WTC11 (cell line): ENCODE results near the gene MTA3. TPM values are rescaled to one million over a fixed set of nuclear protein-coding genes. Genes with fewer than 3 reads are reported as not detected.

Experiments used
- ATAC-seq: fragments of 200-7000 bp; cut with Tn5 transposase; 2 replicates; pipeline ENCODE4 v1.10.0; 2021; ENCODE audit warnings: mild to moderate bottlenecking, moderate library complexity
- CTCF ChIA-PET: fragments of 300-600 bp; sonication (Branson Sonifier 250); formaldehyde crosslinking; loops from one replicate; lab custom pipeline; 2021; ENCODE audit warnings: antibody characterized with exemption; lab: Charles Lee
- POLR2A ChIA-PET: fragments of 350-600 bp; sonication (Branson Sonifier 250); formaldehyde crosslinking; loops from one replicate; lab custom pipeline; 2021; ENCODE audit warnings: antibody characterized with exemption; lab: Charles Lee
- DNase-seq: peaks from one replicate; pipeline ENCODE4 v3.0.0; 2021; ENCODE audit warnings: low spot score
- H3K27ac Mint-ChIP-seq: 2 replicates; pipeline ENCODE4 v1.8.0; 2021; ENCODE audit warnings: mixed read lengths
- H3K27me3 Mint-ChIP-seq: 2 replicates; pipeline ENCODE4 v1.8.0; 2021; ENCODE audit warnings: low read depth, mild to moderate bottlenecking, moderate library complexity, mixed read lengths
- H3K36me3 Mint-ChIP-seq: 2 replicates; pipeline ENCODE4 v1.8.0; 2021; ENCODE audit warnings: mixed read lengths
- H3K4me1 Mint-ChIP-seq: 2 replicates; pipeline ENCODE4 v1.8.0; 2022; ENCODE audit warnings: mixed read lengths
- H3K4me3 Mint-ChIP-seq: 2 replicates; pipeline ENCODE4 v1.8.0; 2021; ENCODE audit warnings: mild to moderate bottlenecking, moderate library complexity, mixed read lengths
- H3K9me3 Mint-ChIP-seq: 2 replicates; pipeline ENCODE4 v1.8.0; 2021; ENCODE audit warnings: mixed read lengths
- AR ChIP-seq: fragments of 250-450 bp; sonication (Bioruptor Pico); IDR thresholded peaks from 2 replicates; pipeline ENCODE4 v1.9.0; 2021; ENCODE audit warnings: mild to moderate bottlenecking
- CBFB ChIP-seq: sonication (generic); formaldehyde crosslinking; IDR thresholded peaks from 2 replicates; pipeline ENCODE4 v1.8.1; 2022; ENCODE audit warnings: mild to moderate bottlenecking, low read depth, missing genetic modification reagents
- CDX4 ChIP-seq: fragments of 250-450 bp; sonication (Bioruptor Pico); IDR thresholded peaks from 2 replicates; pipeline ENCODE4 v1.9.0; 2021; ENCODE audit warnings: moderate library complexity, mild to moderate bottlenecking, inconsistent platforms, borderline replicate concordance
- EMX1 ChIP-seq: fragments of 250-450 bp; sonication (Bioruptor Pico); IDR thresholded peaks from 2 replicates; pipeline ENCODE4 v1.8.0; 2021; ENCODE audit warnings: mild to moderate bottlenecking
- FOXP1 ChIP-seq: sonication (generic); formaldehyde crosslinking; IDR thresholded peaks from 2 replicates; pipeline ENCODE4 v1.8.0; 2022; ENCODE audit warnings: missing genetic modification reagents, mild to moderate bottlenecking, moderate library complexity, borderline replicate concordance
- IRF2 ChIP-seq: sonication (generic); formaldehyde crosslinking; IDR thresholded peaks from 2 replicates; pipeline ENCODE4 v1.8.0; 2022; ENCODE audit warnings: low read depth, missing genetic modification reagents, borderline replicate concordance
- KAT7 ChIP-seq: sonication (generic); formaldehyde crosslinking; IDR thresholded peaks from 2 replicates; pipeline ENCODE4 v1.8.1; 2023; ENCODE audit warnings: missing genetic modification reagents, mild to moderate bottlenecking, borderline replicate concordance
- MAX ChIP-seq: sonication (generic); formaldehyde crosslinking; IDR thresholded peaks from 2 replicates; pipeline ENCODE4 v1.8.0; 2022; ENCODE audit warnings: mild to moderate bottlenecking, missing genetic modification reagents
- MYBL2 ChIP-seq: sonication (generic); formaldehyde crosslinking; IDR thresholded peaks from 2 replicates; pipeline ENCODE4 v1.8.1; 2023; ENCODE audit warnings: mild to moderate bottlenecking, moderate library complexity, missing genetic modification reagents
- NFATC4 ChIP-seq: fragments of 250-450 bp; sonication (Bioruptor Pico); IDR thresholded peaks from 2 replicates; pipeline ENCODE4 v1.9.0; 2021; ENCODE audit warnings: mild to moderate bottlenecking
- TP53 ChIP-seq: sonication (generic); formaldehyde crosslinking; IDR thresholded peaks from 2 replicates; pipeline ENCODE4 v1.8.1; 2023; ENCODE audit warnings: mild to moderate bottlenecking, missing genetic modification reagents
- ZBTB21 ChIP-seq: sonication (generic); formaldehyde crosslinking; IDR thresholded peaks from 2 replicates; pipeline ENCODE4 v1.8.1; 2023; ENCODE audit warnings: mild to moderate bottlenecking, missing genetic modification reagents, borderline replicate concordance
- ZNF138 ChIP-seq: sonication (generic); formaldehyde crosslinking; conservative IDR thresholded peaks from 2 replicates; pipeline ENCODE4 v1.8.1; 2022; ENCODE audit warnings: mild to moderate bottlenecking, moderate library complexity, missing genetic modification reagents
- ZNF219 ChIP-seq: sonication (generic); formaldehyde crosslinking; IDR thresholded peaks from 2 replicates; pipeline ENCODE4 v1.8.0; 2023; ENCODE audit warnings: missing genetic modification reagents, mild to moderate bottlenecking, borderline replicate concordance
- ZNF232 ChIP-seq: sonication (generic); formaldehyde crosslinking; IDR thresholded peaks from 2 replicates; pipeline ENCODE4 v1.8.0; 2022; ENCODE audit warnings: mild to moderate bottlenecking, missing genetic modification reagents
- ZNF263 ChIP-seq: sonication (generic); formaldehyde crosslinking; IDR thresholded peaks from 2 replicates; pipeline ENCODE4 v1.8.1; 2022; ENCODE audit warnings: low read depth, mild to moderate bottlenecking, moderate library complexity, missing genetic modification reagents
- ZNF281 ChIP-seq: sonication (generic); formaldehyde crosslinking; IDR thresholded peaks from 2 replicates; pipeline ENCODE4 v1.8.0; 2023; ENCODE audit warnings: mild to moderate bottlenecking, missing genetic modification reagents
- ZNF317 ChIP-seq: sonication (generic); formaldehyde crosslinking; IDR thresholded peaks from 2 replicates; pipeline ENCODE4 v1.8.1; 2023; ENCODE audit warnings: low read depth, mild to moderate bottlenecking, moderate library complexity, missing genetic modification reagents, borderline replicate concordance
- total RNA-seq: library from RNA; stranded (reverse); gene quantifications from 3 replicates; pipeline ENCODE4 v1.2.3, GENCODE V29; 2021
- TF ChIP-seq, protein P1 (sequence below): sonication (generic); formaldehyde crosslinking; IDR thresholded peaks from 2 replicates; pipeline ENCODE4 v1.8.0; 2022; ENCODE audit warnings: mild to moderate bottlenecking, missing genetic modification reagents
- TF ChIP-seq, protein P2 (sequence below): sonication (generic); formaldehyde crosslinking; IDR thresholded peaks from 2 replicates; pipeline ENCODE4 v1.8.1; 2023; ENCODE audit warnings: mild to moderate bottlenecking, missing genetic modification reagents, moderate library complexity
- TF ChIP-seq, protein P3 (sequence below): fragments of 250-450 bp; sonication (Bioruptor Pico); IDR thresholded peaks from 2 replicates; pipeline ENCODE4 v1.9.0; 2021; ENCODE audit warnings: mild to moderate bottlenecking, borderline replicate concordance

MTA3 gene
- total RNA-seq, 1 experiment from 2014 or later = 153 TPM

DNA sequence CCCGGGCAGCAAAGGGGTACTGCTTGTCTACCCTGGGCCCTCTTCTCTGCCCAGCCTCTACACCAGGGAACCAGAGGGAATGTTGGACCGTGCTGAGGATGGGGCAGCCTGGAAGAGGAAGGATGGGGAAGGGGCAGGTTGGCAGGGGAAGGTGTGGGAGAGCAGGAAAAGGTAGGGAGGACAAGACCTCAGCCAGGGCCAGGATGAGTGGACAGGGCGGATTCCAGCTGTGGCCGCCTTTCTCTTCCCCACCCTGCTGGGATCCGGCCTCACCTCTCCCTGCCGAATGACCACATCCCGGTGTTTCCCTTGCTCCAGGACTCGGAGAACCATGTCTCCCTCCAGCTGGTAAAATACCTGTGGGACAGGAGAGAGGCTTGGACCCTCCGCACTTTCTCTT, 215.1 kb downstream of the MTA3 start:
- TF ChIP-seq NFATC4 (CRISPR knock-in tag) = no peak
- TF ChIP-seq, protein P1, sequence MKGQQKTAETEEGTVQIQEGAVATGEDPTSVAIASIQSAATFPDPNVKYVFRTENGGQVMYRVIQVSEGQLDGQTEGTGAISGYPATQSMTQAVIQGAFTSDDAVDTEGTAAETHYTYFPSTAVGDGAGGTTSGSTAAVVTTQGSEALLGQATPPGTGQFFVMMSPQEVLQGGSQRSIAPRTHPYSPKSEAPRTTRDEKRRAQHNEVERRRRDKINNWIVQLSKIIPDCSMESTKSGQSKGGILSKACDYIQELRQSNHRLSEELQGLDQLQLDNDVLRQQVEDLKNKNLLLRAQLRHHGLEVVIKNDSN (CRISPR knock-in tag) = no peak
- no peak for TF ChIP-seq FOXP1
- TF ChIP-seq CBFB (CRISPR knock-in tag) = no peak
- no peak for TF ChIP-seq ZNF281 (CRISPR knock-in tag)
- no peak for TF ChIP-seq CDX4 (CRISPR knock-in tag)
- TF ChIP-seq KAT7 (CRISPR knock-in tag) = no peak
- TF ChIP-seq AR (CRISPR knock-in tag) = no peak
- TF ChIP-seq TP53 (CRISPR knock-in tag) = no peak
- no peak for TF ChIP-seq ZNF232 (CRISPR knock-in tag)
- TF ChIP-seq MYBL2 (CRISPR knock-in tag) = no peak
- no peak for TF ChIP-seq IRF2 (CRISPR knock-in tag)
- TF ChIP-seq ZNF138 (CRISPR knock-in tag) = no peak
- peaks cover 40% of the 10 kb centered on the region for H3K36me3 Mint-ChIP-seq
- POLR2A ChIA-PET = no interaction called here
- no peak for DNase-seq
- CTCF ChIA-PET = no interaction called here
- no peak for ATAC-seq
- no peaks in the 10 kb centered on the region for H3K27me3 Mint-ChIP-seq
- no peak overlapping the region for H3K27ac Mint-ChIP-seq
- no peak overlapping the region for H3K4me3 Mint-ChIP-seq
- peaks cover 25% of the 10 kb centered on the region for H3K9me3 Mint-ChIP-seq
- H3K4me1 Mint-ChIP-seq = peaks cover 5% of the 10 kb centered on the region; the same call in 1 of the 2 replicates

GRCh38 chr2:42784204-42784880, 215.9 kb downstream of the MTA3 start:
- Mint-ChIP-seq H3K36me3 (peaks cover 33% of the 10 kb centered on the region), H3K4me3 (no peak overlapping the region), H3K27ac (no peak overlapping the region), H3K27me3 (no peaks in the 10 kb centered on the region), H3K4me1 (peaks cover 5% of the 10 kb centered on the region; the same call in 1 of the 2 replicates), H3K9me3 (peaks cover 25% of the 10 kb centered on the region)
- ChIA-PET CTCF (interaction anchor here (1.1 kb wide), 1 partner anchor 13 kb away, joined by 3 read pairs; no protein-coding TSS in a partner anchor), POLR2A (no interaction called here)
- DNase-seq = no peak
- ATAC-seq = no peak
- TF ChIP-seq, protein P2, sequence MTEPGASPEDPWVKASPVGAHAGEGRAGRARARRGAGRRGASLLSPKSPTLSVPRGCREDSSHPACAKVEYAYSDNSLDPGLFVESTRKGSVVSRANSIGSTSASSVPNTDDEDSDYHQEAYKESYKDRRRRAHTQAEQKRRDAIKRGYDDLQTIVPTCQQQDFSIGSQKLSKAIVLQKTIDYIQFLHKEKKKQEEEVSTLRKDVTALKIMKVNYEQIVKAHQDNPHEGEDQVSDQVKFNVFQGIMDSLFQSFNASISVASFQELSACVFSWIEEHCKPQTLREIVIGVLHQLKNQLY = no peak
- no peak for TF ChIP-seq ZNF263 (CRISPR knock-in tag)
- TF ChIP-seq ZBTB21 = no peak
- TF ChIP-seq NFATC4 (CRISPR knock-in tag) = no peak
- TF ChIP-seq ZNF138 (CRISPR knock-in tag) = no peak
- TF ChIP-seq EMX1 (CRISPR knock-in tag) = no peak
- no peak for TF ChIP-seq ZNF317 (CRISPR knock-in tag)
- TF ChIP-seq, protein P3, sequence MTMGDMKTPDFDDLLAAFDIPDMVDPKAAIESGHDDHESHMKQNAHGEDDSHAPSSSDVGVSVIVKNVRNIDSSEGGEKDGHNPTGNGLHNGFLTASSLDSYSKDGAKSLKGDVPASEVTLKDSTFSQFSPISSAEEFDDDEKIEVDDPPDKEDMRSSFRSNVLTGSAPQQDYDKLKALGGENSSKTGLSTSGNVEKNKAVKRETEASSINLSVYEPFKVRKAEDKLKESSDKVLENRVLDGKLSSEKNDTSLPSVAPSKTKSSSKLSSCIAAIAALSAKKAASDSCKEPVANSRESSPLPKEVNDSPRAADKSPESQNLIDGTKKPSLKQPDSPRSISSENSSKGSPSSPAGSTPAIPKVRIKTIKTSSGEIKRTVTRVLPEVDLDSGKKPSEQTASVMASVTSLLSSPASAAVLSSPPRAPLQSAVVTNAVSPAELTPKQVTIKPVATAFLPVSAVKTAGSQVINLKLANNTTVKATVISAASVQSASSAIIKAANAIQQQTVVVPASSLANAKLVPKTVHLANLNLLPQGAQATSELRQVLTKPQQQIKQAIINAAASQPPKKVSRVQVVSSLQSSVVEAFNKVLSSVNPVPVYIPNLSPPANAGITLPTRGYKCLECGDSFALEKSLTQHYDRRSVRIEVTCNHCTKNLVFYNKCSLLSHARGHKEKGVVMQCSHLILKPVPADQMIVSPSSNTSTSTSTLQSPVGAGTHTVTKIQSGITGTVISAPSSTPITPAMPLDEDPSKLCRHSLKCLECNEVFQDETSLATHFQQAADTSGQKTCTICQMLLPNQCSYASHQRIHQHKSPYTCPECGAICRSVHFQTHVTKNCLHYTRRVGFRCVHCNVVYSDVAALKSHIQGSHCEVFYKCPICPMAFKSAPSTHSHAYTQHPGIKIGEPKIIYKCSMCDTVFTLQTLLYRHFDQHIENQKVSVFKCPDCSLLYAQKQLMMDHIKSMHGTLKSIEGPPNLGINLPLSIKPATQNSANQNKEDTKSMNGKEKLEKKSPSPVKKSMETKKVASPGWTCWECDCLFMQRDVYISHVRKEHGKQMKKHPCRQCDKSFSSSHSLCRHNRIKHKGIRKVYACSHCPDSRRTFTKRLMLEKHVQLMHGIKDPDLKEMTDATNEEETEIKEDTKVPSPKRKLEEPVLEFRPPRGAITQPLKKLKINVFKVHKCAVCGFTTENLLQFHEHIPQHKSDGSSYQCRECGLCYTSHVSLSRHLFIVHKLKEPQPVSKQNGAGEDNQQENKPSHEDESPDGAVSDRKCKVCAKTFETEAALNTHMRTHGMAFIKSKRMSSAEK (CRISPR knock-in tag) = no peak
- TF ChIP-seq ZNF219 (CRISPR knock-in tag) = no peak
- TF ChIP-seq MAX (CRISPR knock-in tag) = no peak
